Lung (tissue), 12 donors: Measurements from ENCODE around the gene RPS26. TPM values are rescaled to one million over a fixed set of nuclear protein-coding genes. Genes with fewer than 3 reads are reported as not detected.

Experiments used
- ATAC-seq: fragments of 200-7000 bp; cut with Tn5 transposase; one replicate; pipeline ENCODE4 v1.9.1; 2020; ENCODE audit warnings: moderate number of reproducible peaks; ENCODE audit not compliant: insufficient read depth, low FRiP score
- DNase-seq, 3 donors: peaks; one replicate each; pipeline ENCODE4 v3.0.0-alpha.2; 2013 to 2017
- H3K27ac ChIP-seq, 2 donors: one replicate each; pipeline ENCODE4 v1.5.1; 2013; ENCODE audit warnings: mild to moderate bottlenecking in 2 of 2, moderate library complexity in 2 of 2, control low read depth in 1 of 2, inconsistent platforms in 1 of 2, low read depth in 1 of 2, low read length in 1 of 2
- H3K27me3 ChIP-seq, 3 donors: one replicate each; pipeline ENCODE4 v1.5.1; 2013; ENCODE audit warnings: low read length in 2 of 3; ENCODE audit not compliant: control insufficient read depth in 3 of 3, insufficient read depth in 3 of 3
- H3K36me3 ChIP-seq, 4 donors: one replicate each; pipeline ENCODE4 v1.5.1; 2013; ENCODE audit warnings: low read length in 4 of 4, mild to moderate bottlenecking in 1 of 4, moderate library complexity in 1 of 4; ENCODE audit not compliant: control insufficient read depth in 4 of 4, insufficient read depth in 4 of 4
- H3K4me1 ChIP-seq, 5 donors: one replicate each; pipeline ENCODE4 v1.5.1; 2013; ENCODE audit warnings: low read length in 5 of 5, mild to moderate bottlenecking in 2 of 5, moderate library complexity in 1 of 5; ENCODE audit not compliant: control insufficient read depth in 5 of 5, insufficient read depth in 5 of 5
- H3K4me3 ChIP-seq: one replicate; pipeline ENCODE4 v1.5.1; 2013; ENCODE audit warnings: mild to moderate bottlenecking, control low read depth, moderate library complexity
- H3K9ac ChIP-seq, 2 donors: one replicate each; pipeline ENCODE4 v1.5.1; 2013; ENCODE audit warnings: low read length in 2 of 2, control low read depth in 1 of 2; ENCODE audit not compliant: insufficient read depth in 1 of 2
- H3K9me3 ChIP-seq, 4 donors: one replicate each; pipeline ENCODE4 v1.5.1; 2013; ENCODE audit warnings: low read length in 3 of 4, mild to moderate bottlenecking in 1 of 4, moderate library complexity in 1 of 4; ENCODE audit not compliant: control insufficient read depth in 4 of 4, insufficient read depth in 3 of 4
- CTCF ChIP-seq: IDR thresholded peaks from 2 replicates; pipeline ENCODE4 v1.5.1; 2012; ENCODE audit warnings: mild to moderate bottlenecking; ENCODE audit errors: control extremely low read depth, extremely low read depth
- WGBS, 2 donors: extraction: QIAGEN DNeasy Blood & Tissue Kit; methylation state at CpG; one replicate each; pipeline ENCODE4 v1.1.7; 2013; 5-methylcytosine and 5-hydroxymethylcytosine counted together
- polyA plus RNA-seq, 2 donors: library from polyadenylated mRNA; stranded (reverse); fragments of 200-250 nt; gene quantifications; one replicate each; pipeline ENCODE4 v1.2.1, GENCODE V29; 2013
- total RNA-seq, 2 donors: library from RNA; depleted of rRNA in 1 of 2; stranded (reverse); fragments of >200 nt in 1 of 2; gene quantifications; one replicate each; pipeline ENCODE4 v1.2.1, GENCODE V29; 2014 to 2021
- donor health status: control.
- donor health status: control.
- donor health status: Bipolar disorder and iron deficiency.
- donor health status: healthy.
- donor health status: DM: yes; HTN: yes; CAD: no.

RPS26 gene
- total and polyA plus RNA-seq, 4 donors = 53.1 to 1,477 (median 591) TPM

GRCh38 chr12:56037161-56037560 lies 4.6 kb upstream of the RPS26 start:
- H3K4me1 ChIP-seq = peaks cover 0 to 4% (median 0%) of the 10 kb centered on the region in 5 donors
- no peak overlapping the region for H3K9ac ChIP-seq
- no peaks in the 10 kb centered on the region for H3K27me3 ChIP-seq
- no peak for TF ChIP-seq CTCF
- peaks cover 10 to 35% (median 21%) of the 10 kb centered on the region in 4 donors for H3K36me3 ChIP-seq
- ATAC-seq = no peak
- 47 to 66% methylated on average over 2 of the region's 2 CpGs for WGBS, 2 donors
- H3K27ac ChIP-seq = no peak overlapping the region
- H3K9me3 ChIP-seq = no peaks in the 10 kb centered on the region
- no peak overlapping the region for H3K4me3 ChIP-seq
- no peak for DNase-seq

- TF ChIP-seq CTCF = no peak
- no peak for DNase-seq
- no peaks in the 10 kb centered on the region for H3K27me3 ChIP-seq
- ATAC-seq = no peak
- 58 to 68% methylated on average over 2 of the region's 2 CpGs for WGBS, 2 donors
- peaks cover 9 to 30% (median 15%) of the 10 kb centered on the region in 4 donors for H3K36me3 ChIP-seq
- H3K9ac ChIP-seq = no peak overlapping the region
- H3K4me3 ChIP-seq = no peak overlapping the region
- H3K4me1 ChIP-seq = peaks cover 0 to 9% (median 7%) of the 10 kb centered on the region in 5 donors
- no peak overlapping the region for H3K27ac ChIP-seq
- no peaks in the 10 kb centered on the region for H3K9me3 ChIP-seq
Observed at GRCh38 chr12:56038022-56038655, 3.6 kb upstream of the RPS26 start.

- no peak overlapping the region for H3K27ac ChIP-seq
- no peaks in the 10 kb centered on the region for H3K27me3 ChIP-seq
- TF ChIP-seq CTCF = no peak
- H3K4me3 ChIP-seq = no peak overlapping the region
- H3K9me3 ChIP-seq = no peaks in the 10 kb centered on the region
- no peak overlapping the region for H3K9ac ChIP-seq
- no peak for ATAC-seq
- WGBS, 2 donors = 88 to 100% methylated on average over 1 of the region's 1 CpG
- no peak for DNase-seq
- H3K4me1 ChIP-seq = peaks cover 0 to 10% (median 9%) of the 10 kb centered on the region in 5 donors
- peaks cover 11 to 33% (median 18%) of the 10 kb centered on the region in 4 donors for H3K36me3 ChIP-seq
Observed at GRCh38 chr12:56040151-56040550, 1.6 kb upstream of the RPS26 start.
